GM18502 (cell line): ENCODE results near the gene MMD2.
A peak's percentile ranks its signal among the peaks of the same experiment; 100 is the strongest.
"Not testable (repeated sequence)": the region's sequence is repeated elsewhere in the genome, so short reads cannot be mapped to it uniquely, and the experiment has no call there.

Source experiments
- ATAC-seq: cut with Tn5 transposase; IDR thresholded peaks from one replicate; pipeline ENCODE4 v1.9.1; 2021; ENCODE audit warnings: mild to moderate bottlenecking; ENCODE audit not compliant: unreplicated experiment, poor library complexity

The MMD2 gene

DNA sequence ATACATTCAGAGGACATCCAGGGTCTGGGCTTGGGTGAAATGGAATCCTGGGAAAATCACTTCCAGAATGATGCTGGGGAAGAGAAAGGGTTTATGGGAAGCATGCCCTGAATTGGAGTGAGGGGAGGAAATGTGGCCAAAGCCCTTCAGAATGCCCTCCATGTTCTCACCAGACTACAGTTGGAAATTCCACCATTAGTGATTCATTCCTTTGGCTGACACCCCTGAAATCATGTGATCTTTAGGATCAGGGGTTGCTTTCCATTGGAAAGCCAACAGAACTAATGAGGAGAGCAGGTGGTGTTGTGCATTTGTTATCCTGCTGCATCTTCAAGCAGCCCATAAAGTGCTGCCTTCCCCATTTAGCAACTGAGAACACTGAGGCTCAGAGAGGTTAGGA is 54.6 kb downstream of the MMD2 start:
- no peak for ATAC-seq

GRCh38 chr7:4895766-4896165 is 63.2 kb downstream of the MMD2 start:
- no peak for ATAC-seq

- ATAC-seq: no peak
Observed at GRCh38 chr7:4894482-4894881, 64.5 kb downstream of the MMD2 start.

GRCh38 chr7:4893929-4894475 is 65.0 kb downstream of the MMD2 start:
- ATAC-seq: no peak

DNA sequence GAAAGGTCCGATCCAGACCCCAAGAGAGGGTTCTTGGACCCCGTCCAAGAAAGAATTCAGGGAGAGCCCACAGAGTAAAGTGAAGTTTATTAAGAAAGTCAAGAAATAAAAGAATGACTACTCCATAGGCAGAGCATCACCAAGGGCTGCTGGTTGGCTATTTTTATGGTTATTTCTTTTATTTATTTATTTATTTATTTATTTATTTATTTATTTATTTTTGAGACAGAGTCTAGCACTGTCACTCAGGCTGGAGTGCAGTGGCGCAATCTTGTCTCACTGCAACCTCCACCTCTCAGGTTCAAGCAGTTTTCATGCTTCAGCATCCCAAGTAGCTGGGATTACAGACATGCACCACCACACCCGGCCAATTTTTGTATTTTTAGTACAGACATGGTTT is 65.8 kb downstream of the MMD2 start:
- not testable (repeated sequence) for ATAC-seq

- ATAC-seq: not testable (repeated sequence)
Observed at GRCh38 chr7:4891522-4891921, 67.5 kb downstream of the MMD2 start.

DNA sequence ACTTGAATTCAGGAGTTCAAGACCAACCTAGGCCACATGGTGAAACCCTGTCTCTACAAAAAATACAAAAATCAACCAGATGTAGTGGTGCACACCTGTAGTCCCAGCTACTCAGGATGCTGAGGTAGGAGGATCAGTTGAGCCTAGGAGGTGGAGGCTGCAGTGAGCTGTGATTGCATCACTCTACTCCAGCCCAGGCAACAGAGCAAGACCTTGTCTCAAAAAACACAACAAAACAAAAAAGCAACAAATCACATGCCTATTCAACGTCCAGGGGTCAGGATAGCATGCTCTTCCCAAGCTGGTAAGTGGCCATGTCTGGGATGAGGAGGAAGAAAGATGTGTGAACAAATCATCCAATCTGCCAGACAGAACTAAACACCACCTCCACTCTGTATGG is 69.3 kb downstream of the MMD2 start:
- ATAC-seq: no peak

DNA sequence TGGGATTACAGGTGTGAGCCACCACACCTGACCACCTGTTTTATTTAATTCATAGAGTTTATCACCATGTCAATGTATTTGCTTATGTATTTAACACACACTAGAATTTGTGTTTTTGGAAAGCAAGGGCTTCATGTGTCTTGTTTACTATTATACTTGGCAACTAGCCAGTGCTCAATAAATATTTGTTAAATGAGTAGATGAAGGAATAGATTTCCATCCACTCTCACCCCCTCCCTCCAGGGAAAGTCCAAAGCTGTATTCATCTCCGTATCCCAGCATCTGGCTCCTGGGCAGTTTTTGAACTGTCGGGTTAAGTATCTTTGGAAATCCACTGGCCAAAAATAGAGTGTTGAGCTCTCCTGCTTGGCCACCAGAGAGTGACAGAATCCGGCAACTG is 70.8 kb downstream of the MMD2 start:
- ATAC-seq: no peak

DNA sequence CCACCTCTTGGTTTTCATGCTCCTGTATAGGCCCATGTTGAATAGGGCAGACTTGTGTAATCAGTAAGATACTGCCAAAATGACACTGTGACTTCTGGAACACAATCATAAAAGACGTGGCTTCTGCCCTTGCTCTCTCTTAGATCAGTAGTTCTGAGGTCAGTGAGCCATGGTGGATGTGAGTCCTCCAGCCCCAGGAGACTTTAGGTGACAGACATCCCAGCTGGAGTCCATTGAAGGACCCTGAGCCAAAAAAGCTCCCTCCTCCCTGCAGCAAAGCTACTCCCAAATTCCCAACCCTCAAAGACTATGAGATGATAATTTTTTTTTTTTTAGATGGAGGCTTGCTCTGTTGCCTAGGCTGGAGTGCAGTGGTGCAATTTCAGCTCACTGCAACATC is 72.3 kb downstream of the MMD2 start:
- ATAC-seq: no peak

DNA sequence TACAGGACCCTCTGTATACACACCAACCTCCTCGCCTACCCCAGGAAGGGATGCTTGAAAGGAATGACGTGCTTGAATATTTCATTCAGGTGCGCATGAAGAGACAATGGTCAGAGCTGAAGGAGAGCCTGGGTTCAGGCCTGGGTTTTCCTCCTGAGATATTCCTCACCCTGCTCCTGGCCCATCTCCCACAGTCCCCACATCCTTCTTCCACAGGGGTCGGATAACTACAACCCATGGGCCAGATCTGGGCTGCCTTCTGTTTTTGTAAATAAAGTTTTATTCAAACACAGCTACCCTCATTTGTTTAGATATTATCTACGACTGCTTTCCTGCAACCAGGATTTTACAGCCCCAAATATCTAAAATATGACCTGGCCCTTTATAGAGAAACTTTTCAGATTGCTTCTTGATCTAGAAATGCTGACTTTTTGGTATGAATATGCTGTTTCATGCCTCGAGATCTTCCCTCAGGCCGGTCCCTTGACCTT is 73.6 kb downstream of the MMD2 start:
- no peak for ATAC-seq

DNA sequence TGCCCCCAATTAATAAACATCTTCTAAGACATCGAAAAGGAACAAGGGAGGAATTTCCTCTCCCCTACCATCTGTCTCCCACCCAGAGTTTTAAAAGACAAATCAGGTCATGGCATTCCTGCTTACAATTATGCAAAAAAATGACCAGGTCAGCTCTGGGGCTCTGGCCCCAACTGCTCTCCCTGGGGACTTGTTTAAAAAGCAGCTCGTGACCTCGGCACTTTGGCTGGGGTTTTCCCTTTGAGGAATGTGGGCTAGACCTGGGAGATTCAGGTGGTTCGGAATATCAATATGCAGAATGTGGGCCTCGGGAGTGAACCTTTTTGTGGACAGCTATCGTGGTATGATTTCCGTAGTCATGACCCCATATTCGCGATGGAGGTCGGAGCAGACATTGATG is 74.8 kb downstream of the MMD2 start:
- no peak for ATAC-seq

- ATAC-seq: peak; percentile 85
Observed at GRCh38 chr7:4883372-4884144, 75.4 kb downstream of the MMD2 start, which contains the start of gene RADIL. Gene RADIL, minus strand, starts transcription at chr7:4883716. Its CDS starts 5,577 bp downstream, at chr7:4878139.

DNA sequence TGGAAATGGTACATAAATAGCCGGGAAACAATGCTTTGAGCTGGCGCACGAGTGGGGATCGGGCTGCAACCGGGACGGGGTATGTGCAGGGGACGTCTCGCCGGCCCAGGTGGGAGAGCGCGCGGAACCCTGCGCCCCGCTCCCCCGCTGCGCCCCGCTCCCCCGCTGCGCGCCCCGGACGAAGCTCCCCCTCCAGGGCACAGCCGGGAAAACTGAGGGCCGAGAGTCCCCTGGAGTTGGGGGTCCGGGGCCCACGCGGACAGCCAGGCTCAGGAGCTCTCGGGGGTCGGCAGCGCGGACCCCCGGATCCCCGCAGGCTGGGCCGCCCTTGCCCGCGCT is 76.0 kb downstream of the MMD2 start:
- ATAC-seq: no peak

GRCh38 chr7:4882169-4883032 is 76.6 kb downstream of the MMD2 start:
- no peak for ATAC-seq

DNA sequence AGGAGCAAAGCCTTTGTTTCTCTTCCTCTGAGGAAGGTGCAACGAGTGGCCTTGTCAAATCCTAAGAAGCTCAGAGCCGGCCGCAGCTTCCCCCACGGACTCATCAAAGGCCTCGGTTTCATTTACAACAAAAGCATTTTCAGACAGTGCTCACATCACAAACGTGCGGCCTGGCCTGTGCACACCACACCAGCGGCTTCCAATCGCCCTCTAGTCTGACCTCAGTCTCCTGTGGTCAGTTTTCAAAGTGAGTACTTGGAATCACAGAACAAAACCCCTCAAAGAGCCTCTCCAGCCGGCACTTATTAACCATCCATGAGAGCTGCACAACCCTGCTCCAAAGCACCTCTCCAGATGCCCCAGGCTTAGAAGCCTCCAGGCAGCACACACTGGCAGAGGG is 78.8 kb downstream of the MMD2 start:
- ATAC-seq: no peak

GRCh38 chr7:4879396-4880081 is 79.4 kb downstream of the MMD2 start:
- no peak for ATAC-seq

GRCh38 chr7:4878336-4879335 is 80.4 kb downstream of the MMD2 start:
- ATAC-seq: no peak

- no peak for ATAC-seq
Observed at GRCh38 chr7:4876586-4876985, 82.4 kb downstream of the MMD2 start.

- no peak for ATAC-seq
Observed at GRCh38 chr7:4875391-4875790, 83.6 kb downstream of the MMD2 start.
